ENCODE data around the gene WDFY3. TPM values are rescaled to one million over a fixed set of nuclear protein-coding genes. Genes with fewer than 3 reads are reported as not detected.

The WDFY3 gene
- total and polyA plus RNA-seq, 2 experiments from 2014 or later, result 8.0 to 89.0 TPM

GRCh38 chr4:84726356-84726755 is 240.1 kb downstream of the WDFY3 start (continued):
- TF ChIP-seq REST (IDR thresholded peaks at IDR 0.05; ENCODE audit: unreplicated experiment) (no peak), NANOG (IDR thresholded peaks at IDR 0.05; ENCODE audit: borderline replicate concordance) (no peak), ZNF331 (CRISPR knock-in tag; IDR thresholded peaks at IDR 0.05; ENCODE audit: low read depth) (no peak), EZH2 (IDR thresholded peaks at IDR 0.05; ENCODE audit: low read depth, unreplicated experiment) (no peak)

GRCh38 chr4:84722720-84723119 is 243.8 kb downstream of the WDFY3 start:
- Mint-ChIP-seq H3K36me3 (ENCODE audit: low read depth) (peaks cover 42% of the 10 kb centered on the region), H3K4me3 (no peak overlapping the region), H3K4me1 (no peaks in the 10 kb centered on the region), H3K27ac (no peak overlapping the region), H3K27me3 (ENCODE audit: insufficient read depth, low read depth, poor library complexity) (peaks cover 1% of the 10 kb centered on the region), H3K9me3 (no peaks in the 10 kb centered on the region)
- DNase-seq (ENCODE audit: low spot score) (no peak), ATAC-seq (no peak)
- Histone ChIP-seq H3F3A (replicated peaks; ENCODE audit: low read depth) (no peaks in the 10 kb centered on the region), H3K4me3 (no peak overlapping the region), H3K9me2 (ENCODE audit: insufficient read depth) (no peaks in the 10 kb centered on the region), H4K20me1 (replicated peaks; ENCODE audit: insufficient read depth) (no peaks in the 10 kb centered on the region), H3K27me3 (ENCODE audit: insufficient read depth) (no peaks in the 10 kb centered on the region), H3K4me2 (no peak overlapping the region), H2AFZ (no peak overlapping the region), H3K4me1 (ENCODE audit: insufficient read depth) (no peaks in the 10 kb centered on the region), H3K36me3 (ENCODE audit: insufficient read depth) (peaks cover 11% of the 10 kb centered on the region; the same call in 1 of the 2 replicates), H3K27ac (ENCODE audit: low read depth) (no peak overlapping the region), H3K79me2 (replicated peaks; ENCODE audit: insufficient read depth) (no peaks in the 10 kb centered on the region)
- TF ChIP-seq REST (IDR thresholded peaks at IDR 0.05; ENCODE audit: unreplicated experiment) (no peak), ETS1 (IDR thresholded peaks at IDR 0.05) (no peak), JUNB (IDR thresholded peaks at IDR 0.05; ENCODE audit: unreplicated experiment) (no peak), NANOG (IDR thresholded peaks at IDR 0.05; ENCODE audit: borderline replicate concordance) (no peak), EZH2 (IDR thresholded peaks at IDR 0.05; ENCODE audit: low read depth, unreplicated experiment) (no peak)
